DMS153 treated with DMSO at 0.1 percent for 48 hours (cell line): Measurements from ENCODE around the gene PTPN21.
A peak's percentile ranks its signal among the peaks of the same experiment; 100 is the strongest.

Experiments used
- DNase-seq: peaks from one replicate; lab custom pipeline; 2025; ENCODE audit not compliant: unreplicated experiment; lab: John Stamatoyannopoulos, UW

Gene PTPN21

DNA sequence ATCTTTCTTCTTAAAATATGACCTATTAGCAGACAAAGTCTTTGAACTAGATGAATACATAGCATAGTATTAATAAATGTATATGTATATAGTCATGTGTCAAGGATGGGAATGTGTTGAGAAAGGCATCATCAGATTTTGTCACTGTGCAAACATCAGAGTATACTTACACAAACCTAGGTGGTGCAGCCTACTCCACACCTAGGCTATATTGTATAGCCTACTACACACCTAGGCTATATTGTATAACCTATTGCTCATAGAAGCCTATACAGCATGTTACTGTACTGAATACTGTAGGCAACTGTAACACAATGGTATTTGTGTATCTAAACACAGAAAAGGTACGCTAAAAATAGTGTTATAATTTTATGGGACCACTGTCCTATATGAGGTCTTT lies 47.6 kb downstream of the PTPN21 start:
- no peak for DNase-seq

- DNase-seq: no peak
These were observed 49.2 kb downstream of the PTPN21 start for GRCh38 chr14:88505621-88506020.

DNA sequence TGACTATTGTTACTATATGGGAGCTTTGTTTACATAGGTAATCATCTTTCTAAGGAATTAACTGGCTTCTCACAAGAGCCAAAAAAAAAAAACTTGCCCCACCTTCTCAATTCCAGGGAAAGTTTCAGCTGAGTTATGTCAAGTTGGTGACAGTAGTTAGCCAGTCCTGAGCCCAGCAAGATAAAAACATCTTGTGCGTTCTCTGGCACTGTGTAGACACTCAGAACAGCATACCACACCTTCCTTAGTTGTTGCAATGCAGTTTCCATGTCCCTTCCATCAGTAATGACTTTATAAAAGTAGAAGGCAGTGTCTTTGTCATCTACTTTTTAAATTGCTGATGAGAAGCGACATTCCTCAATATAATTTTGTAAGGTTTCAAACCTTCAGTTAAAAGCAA lies 50.2 kb downstream of the PTPN21 start:
- DNase-seq: no peak

DNA sequence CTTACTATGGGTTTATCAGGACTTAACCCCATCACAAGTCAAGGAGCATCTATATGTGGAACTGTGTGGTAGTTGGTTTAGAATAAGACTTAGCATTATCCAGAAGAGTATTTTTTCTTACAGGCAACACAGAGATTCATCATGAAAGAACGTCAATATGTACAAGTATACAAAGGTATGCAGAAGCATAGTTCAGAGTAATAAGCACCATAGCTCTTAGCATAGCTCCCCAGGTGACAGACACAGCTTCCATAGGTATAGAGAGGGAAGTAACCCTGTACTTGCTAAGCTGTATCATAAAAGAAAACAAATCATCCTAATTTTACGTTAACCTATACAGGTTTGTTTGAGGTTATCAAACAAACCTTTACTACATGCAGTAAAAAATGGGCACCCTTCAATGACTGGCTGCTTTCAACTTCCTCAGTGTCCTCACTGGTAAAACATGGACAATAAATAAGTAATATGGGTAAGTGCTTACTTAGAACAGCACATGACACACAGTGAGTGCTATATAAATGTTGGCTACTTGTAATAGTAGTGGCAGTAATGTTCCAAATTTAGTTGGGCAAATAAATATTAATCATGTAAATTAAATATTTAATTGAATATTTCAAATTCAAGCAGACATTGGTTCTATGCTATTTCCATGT lies 50.9 kb downstream of the PTPN21 start:
- DNase-seq: peak; percentile 36

DNA sequence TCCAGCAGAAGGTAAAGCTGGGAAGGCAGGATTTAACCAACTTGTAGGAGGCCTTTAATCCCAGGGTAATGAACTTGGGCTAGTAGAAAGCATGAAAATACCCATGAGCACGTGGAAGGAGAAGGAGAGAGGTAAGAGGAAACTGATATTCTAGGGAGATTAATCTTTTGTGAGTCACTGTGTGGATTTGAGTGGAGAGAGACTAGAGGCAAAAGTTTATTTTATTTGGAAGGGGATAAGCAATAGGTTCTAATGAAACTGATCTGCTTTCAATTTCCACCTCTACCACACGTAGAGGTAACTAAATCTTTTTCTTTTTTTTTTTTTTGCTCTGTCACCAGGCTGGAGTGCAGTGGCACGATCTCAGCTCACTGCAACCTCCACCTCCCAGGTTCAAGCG lies 52.1 kb downstream of the PTPN21 start:
- no peak for DNase-seq

GRCh38 chr14:88500611-88501010 lies 54.2 kb downstream of the PTPN21 start:
- DNase-seq: no peak

DNA sequence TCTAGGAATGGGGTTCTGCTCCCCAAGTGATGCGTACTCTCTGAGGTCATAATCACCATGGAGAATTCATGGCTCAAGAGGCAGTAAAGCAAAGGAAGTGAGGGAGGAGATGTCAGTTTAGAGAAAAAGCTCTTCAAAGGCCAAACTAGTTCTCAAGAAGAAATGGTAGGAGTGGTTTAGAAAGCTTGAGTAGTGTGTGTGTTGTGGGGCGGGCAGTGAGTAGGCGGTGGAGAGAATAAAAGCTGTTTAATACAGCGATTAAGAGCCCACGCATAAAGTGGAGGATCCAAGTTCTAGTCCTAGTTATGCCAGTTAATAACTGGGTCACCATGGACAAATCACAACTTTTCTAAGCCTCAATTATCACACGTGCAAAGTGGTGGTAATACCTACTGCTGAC lies 55.6 kb downstream of the PTPN21 start:
- DNase-seq: no peak

- no peak for DNase-seq
These were observed 58.4 kb downstream of the PTPN21 start for GRCh38 chr14:88496414-88496813.

DNA sequence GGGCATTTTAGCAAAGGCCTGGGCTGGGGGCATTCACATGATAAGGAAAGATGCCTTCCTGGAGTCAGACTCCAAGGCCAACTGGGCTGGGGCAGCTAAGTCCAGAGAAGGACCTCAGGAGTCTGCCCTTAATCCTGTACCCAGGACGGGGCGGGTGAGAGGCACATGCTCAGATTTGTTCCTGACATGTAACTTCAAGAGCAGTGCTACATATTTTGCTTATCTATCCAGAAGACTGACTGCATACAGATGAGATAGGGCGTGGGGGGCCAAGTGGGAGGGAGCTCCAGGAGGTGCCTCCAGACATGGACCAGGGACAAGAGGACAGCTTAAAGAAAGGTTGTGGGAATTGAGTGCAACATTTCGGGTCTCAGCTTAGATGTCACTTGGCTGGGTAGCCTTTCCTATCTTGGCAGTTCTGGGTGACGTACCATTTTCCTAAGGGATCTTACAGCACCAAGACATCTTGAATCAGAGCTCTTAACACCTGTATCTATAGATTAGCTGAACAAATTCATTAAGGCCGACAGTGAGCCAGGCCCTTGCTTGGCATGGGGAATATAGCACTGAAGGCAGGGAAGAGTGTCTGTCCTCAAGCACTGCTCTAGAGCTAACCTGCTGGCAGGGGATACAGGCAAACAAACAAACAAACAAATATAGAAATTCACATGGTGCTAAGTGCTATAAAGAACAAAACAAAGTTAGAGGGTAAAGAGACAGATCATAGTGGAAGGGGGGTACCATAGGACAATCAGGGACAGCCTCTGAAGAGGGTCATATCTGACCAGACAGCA lies 61.2 kb downstream of the PTPN21 start:
- no peak for DNase-seq

- DNase-seq: peak; percentile 51
These were observed 62.3 kb downstream of the PTPN21 start for GRCh38 chr14:88492272-88493089.

GRCh38 chr14:88490168-88490567 lies 64.6 kb downstream of the PTPN21 start:
- no peak for DNase-seq

DNA sequence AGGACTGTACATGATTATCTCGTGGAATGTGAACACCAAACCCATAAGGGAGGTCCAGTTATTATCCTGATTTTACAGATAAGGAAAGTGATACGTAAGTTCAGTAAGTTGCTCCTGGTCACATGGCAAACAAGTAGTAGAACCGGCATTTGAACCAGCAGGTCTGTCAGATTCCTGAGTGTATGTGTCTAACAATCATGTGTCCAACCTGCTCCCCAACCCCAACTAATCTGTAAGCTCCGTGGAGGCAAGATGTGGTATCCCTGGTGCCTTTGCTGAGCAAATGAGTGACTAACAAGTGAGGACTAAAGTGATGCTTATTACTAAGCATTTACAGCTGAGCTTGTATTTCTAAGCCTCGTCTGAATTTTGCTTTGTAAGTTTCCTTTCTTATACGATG lies 65.9 kb downstream of the PTPN21 start:
- no peak for DNase-seq

DNA sequence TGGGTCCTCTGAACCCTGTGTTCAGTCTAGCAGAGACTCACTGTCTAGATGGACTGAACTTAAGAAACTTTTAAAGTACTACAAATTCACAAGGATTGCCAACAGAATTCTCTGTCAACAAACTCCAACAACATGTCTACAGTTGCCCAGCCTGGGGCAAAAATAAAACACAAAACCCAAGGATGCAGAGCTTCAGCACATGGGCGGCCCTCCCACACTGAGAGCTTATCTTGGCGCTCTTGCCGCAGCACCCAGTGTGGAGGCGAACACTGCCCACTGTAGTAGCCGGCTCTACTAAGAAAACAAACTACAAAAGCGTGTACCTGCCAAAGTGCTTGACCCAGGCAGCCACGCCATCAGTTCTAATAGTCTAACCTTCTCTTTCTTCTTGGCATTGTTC lies 66.7 kb downstream of the PTPN21 start:
- DNase-seq: no peak

DNA sequence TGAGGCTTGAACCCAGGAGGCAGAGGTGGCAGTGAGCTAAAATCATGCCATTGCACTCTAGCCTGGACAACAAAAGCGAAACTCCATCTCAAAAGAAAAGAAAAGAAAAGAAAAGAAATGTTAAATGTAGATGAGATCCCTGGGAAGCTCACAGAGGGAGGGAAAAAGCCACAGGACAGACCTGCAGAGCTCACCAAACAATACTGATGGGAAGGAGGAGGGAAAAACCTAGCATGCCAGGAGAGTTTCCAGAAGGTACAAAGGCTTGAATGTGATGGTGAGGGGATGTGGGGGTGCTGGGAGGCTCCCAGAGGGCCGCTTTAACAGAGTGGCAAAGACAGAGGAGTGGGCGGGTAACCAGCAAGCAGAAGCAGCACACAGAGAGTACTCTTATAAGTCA lies 72.3 kb downstream of the PTPN21 start:
- DNase-seq: no peak

DNA sequence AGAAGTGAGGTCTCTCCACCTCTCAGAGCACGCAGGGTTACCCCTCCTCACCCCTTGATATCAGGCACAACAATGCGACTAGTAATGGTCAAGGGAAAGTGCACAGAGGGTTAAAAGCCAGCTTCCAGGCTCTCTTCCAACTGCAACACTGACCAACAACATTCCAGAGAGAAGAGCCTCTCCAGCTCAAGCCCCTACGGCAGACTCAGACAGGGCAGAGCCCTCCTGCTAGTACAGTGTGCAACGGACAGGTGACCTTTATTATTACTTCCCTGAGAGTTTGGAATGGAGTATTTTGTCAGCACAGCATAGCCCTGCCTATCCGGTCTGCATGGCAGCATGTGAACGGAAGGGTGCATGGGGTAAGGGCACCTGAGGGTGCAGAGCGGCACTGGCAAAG lies 73.0 kb downstream of the PTPN21 start:
- no peak for DNase-seq

- no peak for DNase-seq
These were observed 73.7 kb downstream of the PTPN21 start for GRCh38 chr14:88481059-88481458.

GRCh38 chr14:88479574-88479987 lies 75.2 kb downstream of the PTPN21 start:
- DNase-seq: no peak

- no peak for DNase-seq
These were observed 75.9 kb downstream of the PTPN21 start for GRCh38 chr14:88478931-88479330.

DNA sequence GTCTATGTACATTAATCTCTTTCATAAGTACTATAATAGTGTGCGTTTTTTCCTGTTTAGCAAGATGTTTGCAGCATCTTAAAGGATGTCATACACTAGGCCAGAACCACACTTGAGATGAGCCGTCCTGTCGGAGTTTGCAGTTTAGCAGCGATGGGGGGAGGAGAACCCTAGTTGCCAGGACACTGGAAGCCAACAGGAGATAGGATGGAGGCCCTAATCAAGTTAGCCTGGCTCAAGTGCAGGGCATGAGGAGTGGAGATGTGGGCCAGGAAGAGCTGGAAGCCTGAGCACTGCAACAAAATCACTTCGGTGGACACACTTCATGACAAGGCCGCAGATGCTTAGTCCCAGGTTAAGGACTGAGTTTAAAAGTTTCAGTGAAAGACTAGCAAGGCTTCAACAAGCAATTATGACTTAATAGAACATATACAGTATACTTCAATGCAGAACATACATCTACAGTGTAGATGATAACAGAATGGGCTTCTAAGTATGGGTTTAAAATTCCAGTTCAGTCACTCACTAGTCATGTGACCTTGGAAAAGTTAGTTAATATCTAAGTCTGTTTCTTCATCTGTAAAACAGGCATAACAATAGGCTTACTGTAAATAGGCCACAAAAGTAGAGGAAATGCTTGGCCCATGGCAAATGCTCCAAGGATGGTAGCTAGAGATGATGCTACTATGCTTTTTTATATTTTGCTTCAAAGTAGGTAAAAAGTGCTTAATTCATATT lies 77.1 kb downstream of the PTPN21 start:
- DNase-seq: no peak

GRCh38 chr14:88476825-88477224 lies 78.0 kb downstream of the PTPN21 start:
- DNase-seq: no peak

- no peak for DNase-seq
These were observed 78.5 kb downstream of the PTPN21 start for GRCh38 chr14:88476214-88476774.
